ENCODE results near the gene PLEKHG5. TPM values are rescaled to one million over a fixed set of nuclear protein-coding genes. Genes with fewer than 3 reads are reported as not detected.

Gene PLEKHG5
- polyA plus RNA-seq, 3 donors: 12.8 to 24.6 (median 18.4) TPM

DNA sequence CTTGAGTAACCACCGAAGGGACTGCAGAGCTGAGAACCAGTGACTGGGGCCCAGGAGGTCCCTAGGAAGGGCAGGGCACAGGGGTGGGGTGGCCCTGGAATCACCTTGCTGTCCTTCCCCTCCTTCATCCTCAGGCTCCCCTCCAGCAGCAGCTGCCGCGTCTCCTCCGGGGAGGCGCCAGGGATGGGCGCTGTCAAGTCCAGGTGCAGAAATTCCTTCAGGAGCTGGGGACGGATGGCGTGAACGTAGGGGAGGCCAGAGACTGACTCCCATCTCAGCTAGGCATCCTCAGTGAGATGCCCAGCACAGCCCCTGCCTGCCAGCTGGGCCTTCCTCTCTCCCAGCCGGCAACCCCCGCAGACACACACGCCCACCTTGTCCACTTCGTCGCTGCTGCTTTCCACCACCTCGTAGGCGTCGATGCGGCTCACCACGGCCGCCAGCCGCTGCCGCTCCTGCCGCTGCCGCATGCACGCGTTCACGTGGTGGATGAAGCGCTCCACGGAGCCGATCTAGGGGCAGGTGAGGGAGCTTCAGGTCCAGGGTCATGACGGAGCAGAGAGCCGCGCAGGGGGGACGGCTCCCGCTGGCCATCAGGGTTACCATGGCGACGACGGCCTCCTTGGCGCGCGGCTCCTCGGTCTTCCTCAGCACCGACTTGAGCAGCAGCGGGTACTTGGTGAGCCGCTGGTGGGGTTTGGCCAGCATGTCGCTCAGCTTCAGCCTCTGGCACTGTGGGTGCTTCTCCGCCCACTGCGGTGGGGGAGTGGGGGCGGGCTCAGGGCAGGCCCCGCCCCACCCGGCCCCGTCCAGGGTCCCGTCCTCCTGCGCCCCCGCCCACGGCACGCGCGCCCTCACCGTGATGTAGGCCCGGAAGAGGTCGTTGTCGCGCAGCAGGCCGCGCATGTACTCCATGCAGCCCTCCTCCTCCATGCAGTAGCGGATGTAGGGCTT, 21.1 kb downstream of the PLEKHG5 start:
- DNase-seq (ENCODE audit: extremely low read depth in 1 of 11, low read depth in 9 of 11, low spot score in 4 of 11): no peak

- DNase-seq (ENCODE audit: extremely low read depth in 1 of 11, low read depth in 9 of 11, low spot score in 4 of 11): no peak
Measured at GRCh38 chr1:6468729-6469461, 22.6 kb downstream of the PLEKHG5 start.

GRCh38 chr1:6467744-6468688, 23.5 kb downstream of the PLEKHG5 start:
- no peak for DNase-seq (ENCODE audit: extremely low read depth in 1 of 11, low read depth in 9 of 11, low spot score in 4 of 11)

DNA sequence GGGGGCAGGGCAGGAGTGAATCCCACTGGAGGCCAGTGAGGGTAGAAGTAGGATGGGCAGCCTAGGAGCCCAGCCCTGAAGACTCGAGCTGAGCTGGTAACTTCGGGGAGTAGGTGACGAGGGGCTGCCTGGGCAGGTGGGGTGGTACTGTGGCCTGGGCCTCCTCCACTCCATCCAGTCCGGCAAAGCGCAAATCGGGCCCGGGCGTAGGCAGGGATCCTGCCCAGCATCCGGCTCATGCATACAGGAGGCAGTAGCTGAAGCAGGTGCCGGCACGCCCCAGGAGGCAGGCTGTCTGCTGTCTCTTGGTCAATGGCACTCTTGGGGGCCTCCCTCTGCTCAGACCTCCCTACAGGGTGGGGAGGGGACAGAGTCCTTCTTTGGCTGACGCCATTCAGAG, 24.2 kb downstream of the PLEKHG5 start:
- DNase-seq (ENCODE audit: extremely low read depth in 1 of 11, low read depth in 9 of 11, low spot score in 4 of 11): no peak

DNA sequence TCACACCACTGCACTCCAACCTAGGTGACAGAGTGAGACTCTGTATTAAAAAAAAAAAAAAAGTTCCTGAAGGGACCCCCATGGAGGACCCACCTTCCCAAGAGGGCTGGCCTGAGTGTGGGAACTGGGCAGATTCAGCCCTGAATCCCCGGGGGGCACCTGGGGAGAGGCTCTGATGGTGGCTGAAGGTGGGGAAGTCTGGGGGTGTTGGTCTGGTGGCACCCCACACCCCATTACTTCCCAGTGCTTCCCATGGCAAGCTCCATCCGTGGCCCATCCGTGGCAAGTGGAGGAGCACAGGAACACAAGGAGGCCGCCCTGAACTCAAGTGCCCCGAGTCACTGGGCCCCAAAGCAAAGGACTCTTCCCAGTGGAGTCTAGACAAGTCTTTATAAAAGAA, 24.7 kb downstream of the PLEKHG5 start:
- DNase-seq (ENCODE audit: extremely low read depth in 1 of 11, low read depth in 9 of 11, low spot score in 4 of 11): no peak

DNA sequence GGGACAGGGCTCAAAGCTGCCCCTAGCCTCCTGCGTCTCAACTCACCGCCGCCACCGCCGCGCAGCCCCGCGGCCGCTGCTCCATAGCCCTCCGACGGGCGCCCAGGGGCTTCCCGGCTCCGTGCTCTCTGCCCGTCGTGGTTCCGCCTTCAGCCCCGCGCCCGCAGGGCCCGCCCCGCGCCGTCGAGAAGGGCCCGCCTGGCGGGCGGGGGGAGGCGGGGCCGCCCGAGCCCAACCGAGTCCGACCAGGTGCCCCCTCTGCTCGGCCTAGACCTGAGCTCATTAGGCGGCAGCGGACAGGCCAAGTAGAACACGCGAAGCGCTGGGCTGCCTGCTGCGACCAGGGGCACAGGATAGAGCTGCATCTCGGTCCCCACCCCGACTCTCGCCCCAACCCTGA, 25.4 kb downstream of the PLEKHG5 start, which contains the start of gene TNFRSF25:
TSS of gene TNFRSF25 (minus strand) at position 151 of the 400 bp plus-strand sequence. CDS start at position 85, 66 bp downstream.
- no peak for DNase-seq (ENCODE audit: extremely low read depth in 1 of 11, low read depth in 9 of 11, low spot score in 4 of 11)

GRCh38 chr1:6465461-6466005, 25.9 kb downstream of the PLEKHG5 start:
- no peak for DNase-seq (ENCODE audit: extremely low read depth in 1 of 11, low read depth in 9 of 11, low spot score in 4 of 11)

- DNase-seq (ENCODE audit: extremely low read depth in 1 of 11, low read depth in 9 of 11, low spot score in 4 of 11): no peak
Measured at GRCh38 chr1:6464915-6465314, 26.6 kb downstream of the PLEKHG5 start.

GRCh38 chr1:6464514-6464836, 27.0 kb downstream of the PLEKHG5 start:
- no peak for DNase-seq (ENCODE audit: extremely low read depth in 1 of 11, low read depth in 9 of 11, low spot score in 4 of 11)

DNA sequence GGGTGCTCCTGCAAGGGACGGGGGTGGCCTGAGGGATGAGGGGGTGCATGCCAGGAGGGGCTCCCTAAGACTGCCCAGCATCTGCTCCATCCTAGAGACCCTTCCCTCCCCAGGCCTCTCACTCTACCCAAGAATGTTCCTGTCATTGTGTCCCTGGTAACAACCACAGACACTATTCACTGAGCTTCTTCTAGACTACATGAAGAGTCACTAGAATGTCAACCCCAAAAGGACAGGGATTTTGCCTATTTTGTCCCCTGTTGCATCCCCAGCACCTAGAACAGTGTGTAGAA, 28.4 kb downstream of the PLEKHG5 start:
- no peak for DNase-seq (ENCODE audit: extremely low read depth in 1 of 11, low read depth in 9 of 11, low spot score in 4 of 11)

- DNase-seq (ENCODE audit: extremely low read depth in 1 of 11, low read depth in 9 of 11, low spot score in 4 of 11): no peak
Measured at GRCh38 chr1:6462412-6463119, 28.9 kb downstream of the PLEKHG5 start.

DNA sequence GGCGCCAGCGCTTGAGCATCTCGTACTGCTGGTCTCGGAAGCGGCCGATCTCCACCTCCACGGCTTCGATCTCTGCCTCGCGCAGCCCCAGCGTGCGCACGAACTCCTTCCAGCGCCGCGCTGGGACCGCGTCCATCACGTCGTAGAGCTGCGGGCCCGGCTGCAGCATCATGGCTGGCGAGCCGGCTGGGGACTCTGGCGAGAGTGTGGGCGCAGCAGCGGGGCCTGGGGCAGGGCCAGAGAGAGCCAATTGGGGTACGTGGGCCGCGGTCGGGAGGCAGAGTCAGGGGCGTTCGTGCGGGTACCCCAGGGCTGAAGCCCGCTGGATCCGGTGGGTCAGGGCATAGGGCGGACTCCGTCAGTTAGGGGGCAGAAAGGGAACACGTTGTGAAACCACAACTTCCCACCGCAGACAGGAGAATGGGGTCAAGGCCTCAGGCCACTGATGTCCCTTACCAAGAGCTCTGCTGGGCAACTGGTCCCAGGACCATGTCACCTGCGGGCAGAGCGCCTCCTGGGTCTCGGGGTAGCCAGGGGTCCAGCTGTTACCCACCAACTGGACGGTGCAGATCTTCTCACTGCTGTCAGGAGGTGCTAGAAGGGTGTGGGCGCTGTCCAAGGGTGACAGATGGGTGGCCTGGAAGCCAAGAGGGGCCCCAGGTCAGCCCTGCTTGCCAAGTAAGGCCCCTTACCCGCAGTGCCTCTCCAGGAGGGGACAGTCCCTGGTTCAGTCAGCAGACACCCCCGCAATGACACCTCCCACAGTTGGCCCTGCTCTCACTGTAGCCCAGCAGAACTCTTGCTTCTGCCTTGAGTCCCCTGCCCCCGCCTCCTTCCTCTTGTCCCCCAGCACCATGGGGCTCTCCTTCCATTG, 29.7 kb downstream of the PLEKHG5 start:
- DNase-seq (ENCODE audit: extremely low read depth in 1 of 11, low read depth in 9 of 11, low spot score in 4 of 11): no peak

DNA sequence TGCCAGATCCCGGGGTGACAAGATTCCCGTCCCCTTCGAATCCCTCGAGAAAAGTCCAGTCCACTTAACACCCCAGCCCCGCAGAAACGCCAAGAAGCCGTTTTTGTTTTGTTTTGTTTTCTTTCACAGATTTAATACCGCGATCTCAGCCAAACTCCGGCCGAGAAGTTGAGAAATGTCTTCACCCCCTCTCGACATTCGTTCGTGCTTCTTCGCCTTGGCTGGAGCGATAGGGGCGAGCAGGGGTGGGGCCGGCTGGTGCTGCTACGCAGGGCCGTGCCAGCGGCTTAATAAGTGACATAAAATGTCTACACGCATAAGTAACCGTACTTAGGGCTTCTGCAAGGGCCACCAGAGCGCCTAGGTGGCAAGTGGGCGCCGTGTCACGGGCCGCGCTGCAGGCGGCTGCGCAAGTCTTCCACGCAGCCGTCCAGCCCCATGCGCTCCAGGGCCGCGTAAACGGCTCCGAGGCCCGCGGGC, 30.4 kb downstream of the PLEKHG5 start:
- no peak for DNase-seq (ENCODE audit: extremely low read depth in 1 of 11, low read depth in 9 of 11, low spot score in 4 of 11)

GRCh38 chr1:6460301-6461050, 31.0 kb downstream of the PLEKHG5 start:
- DNase-seq (ENCODE audit: extremely low read depth in 1 of 11, low read depth in 9 of 11, low spot score in 4 of 11): no peak

DNA sequence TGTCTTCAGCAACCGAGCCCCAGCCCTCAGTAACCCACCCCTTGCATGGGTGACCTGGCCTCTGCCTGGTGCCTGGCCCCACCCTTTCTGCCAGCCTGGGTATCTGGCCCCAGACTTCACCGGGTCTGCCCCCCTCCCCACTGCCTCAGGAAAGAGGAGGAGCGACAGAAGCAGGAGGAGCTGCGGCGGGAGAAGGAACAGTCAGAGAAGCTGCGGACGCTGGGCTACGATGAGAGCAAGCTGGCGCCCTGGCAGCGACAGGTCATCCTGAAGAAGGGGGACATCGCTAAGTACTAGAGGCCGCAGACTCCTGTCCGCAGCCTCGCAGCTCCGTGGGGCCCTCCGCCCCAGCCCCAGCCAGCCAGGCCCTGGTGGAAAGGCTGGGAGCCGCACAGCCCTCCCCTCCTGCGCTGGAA, 31.6 kb downstream of the PLEKHG5 start:
- no peak for DNase-seq (ENCODE audit: extremely low read depth in 1 of 11, low read depth in 9 of 11, low spot score in 4 of 11)

GRCh38 chr1:6456800-6457466, 34.5 kb downstream of the PLEKHG5 start:
- no peak for DNase-seq (ENCODE audit: extremely low read depth in 1 of 11, low read depth in 9 of 11, low spot score in 4 of 11)

All from renal cortex interstitium (tissue), 11 donors.